SU-DHL-6 (cell line): ENCODE data around the gene ANTXRL.

Source experiments
- EZH2phosphoT487 ChIP-seq: fragments of 200-600 bp; sonication (generic), shearing (Covaris generic); conservative IDR thresholded peaks from 2 replicates; pipeline ENCODE4 v1.6.1; 2018; ENCODE audit warnings: mild to moderate bottlenecking, antibody characterized with exemption, low read length, moderate library complexity, mixed read lengths
- TF ChIP-seq, protein P1 (sequence below): fragments of 200-600 bp; sonication (generic); IDR thresholded peaks from one replicate; pipeline ENCODE4 v1.5.1; 2017; ENCODE audit warnings: antibody characterized with exemption, mild to moderate bottlenecking, low read length, moderate library complexity; ENCODE audit not compliant: insufficient read depth, poor library complexity, severe bottlenecking

DNA sequence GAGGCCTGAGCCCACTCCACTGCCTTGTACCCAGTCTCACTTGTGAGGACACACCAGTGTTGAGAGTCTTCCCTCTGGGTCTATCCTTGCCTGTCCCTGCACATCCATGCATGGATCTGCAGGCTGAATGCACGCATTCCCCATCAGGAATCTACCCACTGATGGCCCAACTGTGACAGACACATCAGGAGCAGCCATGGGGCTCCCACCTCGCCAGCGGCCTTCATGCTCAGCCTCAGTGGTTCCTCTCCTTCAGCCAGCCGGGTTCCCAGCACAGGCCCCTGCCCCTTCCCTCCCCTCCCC lies 21.3 kb downstream of the ANTXRL start:
- TF ChIP-seq, protein P1, sequence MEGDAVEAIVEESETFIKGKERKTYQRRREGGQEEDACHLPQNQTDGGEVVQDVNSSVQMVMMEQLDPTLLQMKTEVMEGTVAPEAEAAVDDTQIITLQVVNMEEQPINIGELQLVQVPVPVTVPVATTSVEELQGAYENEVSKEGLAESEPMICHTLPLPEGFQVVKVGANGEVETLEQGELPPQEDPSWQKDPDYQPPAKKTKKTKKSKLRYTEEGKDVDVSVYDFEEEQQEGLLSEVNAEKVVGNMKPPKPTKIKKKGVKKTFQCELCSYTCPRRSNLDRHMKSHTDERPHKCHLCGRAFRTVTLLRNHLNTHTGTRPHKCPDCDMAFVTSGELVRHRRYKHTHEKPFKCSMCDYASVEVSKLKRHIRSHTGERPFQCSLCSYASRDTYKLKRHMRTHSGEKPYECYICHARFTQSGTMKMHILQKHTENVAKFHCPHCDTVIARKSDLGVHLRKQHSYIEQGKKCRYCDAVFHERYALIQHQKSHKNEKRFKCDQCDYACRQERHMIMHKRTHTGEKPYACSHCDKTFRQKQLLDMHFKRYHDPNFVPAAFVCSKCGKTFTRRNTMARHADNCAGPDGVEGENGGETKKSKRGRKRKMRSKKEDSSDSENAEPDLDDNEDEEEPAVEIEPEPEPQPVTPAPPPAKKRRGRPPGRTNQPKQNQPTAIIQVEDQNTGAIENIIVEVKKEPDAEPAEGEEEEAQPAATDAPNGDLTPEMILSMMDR = no peak
- TF ChIP-seq EZH2phosphoT487 = no peak
